Natural killer cell (primary cell): ENCODE data around the gene RNASEH2C. TPM values are rescaled to one million over a fixed set of nuclear protein-coding genes. Genes with fewer than 3 reads are reported as not detected.

ENCODE experiments used
- ATAC-seq, 3 donors: fragments of 150-1000 bp in 2 of 3; fragments of 200-7000 bp in 1 of 3; cut with Tn5 transposase; 1 replicate in 1 of 3; 2 replicates in 2 of 3; pipeline ENCODE4 v1.10.0; 2021; ENCODE audit warnings: mild to moderate bottlenecking in 2 of 3, moderate library complexity in 2 of 3
- DNase-seq, 2 donors: peaks; one replicate each; pipeline versions ENCODE4 v3.0.0 to v3.0.0-alpha.2; 2013 to 2021; ENCODE audit warnings: mixed read lengths in 1 of 2
- H3K27ac ChIP-seq: one replicate; pipeline ENCODE4 v1.5.1; 2013; ENCODE audit warnings: mild to moderate bottlenecking, low read length
- H3K27me3 ChIP-seq: one replicate; pipeline ENCODE4 v1.6.1; 2013; ENCODE audit warnings: low read length; ENCODE audit not compliant: control insufficient read depth, insufficient read depth
- H3K36me3 ChIP-seq: one replicate; pipeline ENCODE4 v1.6.1; 2013; ENCODE audit warnings: low read length; ENCODE audit not compliant: control insufficient read depth, insufficient read depth
- H3K4me1 ChIP-seq: one replicate; pipeline ENCODE4 v1.6.1; 2013; ENCODE audit warnings: low read length; ENCODE audit not compliant: control insufficient read depth, insufficient read depth
- H3K4me3 ChIP-seq: one replicate; pipeline ENCODE4 v1.5.1; 2013; ENCODE audit warnings: low read length
- H3K9me3 ChIP-seq: one replicate; pipeline ENCODE4 v1.6.1; 2013; ENCODE audit warnings: low read length; ENCODE audit not compliant: control insufficient read depth, insufficient read depth
- H3K27ac Mint-ChIP-seq, 2 donors: one replicate each; pipeline ENCODE4 v1.8.0; 2022; ENCODE audit warnings: mild to moderate bottlenecking in 2 of 2, mixed read lengths in 2 of 2, moderate library complexity in 1 of 2
- H3K27me3 Mint-ChIP-seq, 2 donors: one replicate each; pipeline ENCODE4 v1.8.0; 2022; ENCODE audit warnings: low read depth in 2 of 2, mixed read lengths in 2 of 2
- H3K36me3 Mint-ChIP-seq: one replicate; pipeline ENCODE4 v1.8.0; 2022; ENCODE audit warnings: mixed read lengths
- H3K4me1 Mint-ChIP-seq, 2 donors: one replicate each; pipeline ENCODE4 v1.8.0; 2022; ENCODE audit warnings: mixed read lengths in 2 of 2
- H3K4me3 Mint-ChIP-seq: one replicate; pipeline ENCODE4 v1.8.0; 2022; ENCODE audit warnings: mild to moderate bottlenecking, moderate library complexity, mixed read lengths
- H3K9me3 Mint-ChIP-seq, 2 donors: one replicate each; pipeline ENCODE4 v1.8.0; 2022; ENCODE audit warnings: mixed read lengths in 2 of 2
- WGBS: methylation state at CpG from one replicate; pipeline ENCODE4 v1.1.7; 2013; ENCODE audit warnings: missing lambda C conversion rate; ENCODE audit not compliant: insufficient coverage; 5-methylcytosine and 5-hydroxymethylcytosine counted together
- intact Hi-C: fragments of 100-400 bp; cut with micrococcal nuclease; formaldehyde crosslinking; loops from one replicate; pipeline ENCODE4 v1.14.2; 2022
- total RNA-seq, 4 donors: library from RNA; stranded (reverse); fragments of 120-200 nt in 1 of 4; gene quantifications; one replicate each; pipeline versions ENCODE4 v1.2.3 to v1.2.4, GENCODE V29; 2013 to 2022
- TF ChIP-seq, protein P1 (sequence below): fragments of 200-600 bp; IDR thresholded peaks from one replicate; pipeline ENCODE4 v1.8.0; 2022; ENCODE audit warnings: antibody characterized with exemption

RNASEH2C gene
- total RNA-seq, 3 donors from 2014 or later (not counting 1 experiment from before 2014, with no cell fraction given): 34.6 to 45.6 (median 38.5) TPM

DNA sequence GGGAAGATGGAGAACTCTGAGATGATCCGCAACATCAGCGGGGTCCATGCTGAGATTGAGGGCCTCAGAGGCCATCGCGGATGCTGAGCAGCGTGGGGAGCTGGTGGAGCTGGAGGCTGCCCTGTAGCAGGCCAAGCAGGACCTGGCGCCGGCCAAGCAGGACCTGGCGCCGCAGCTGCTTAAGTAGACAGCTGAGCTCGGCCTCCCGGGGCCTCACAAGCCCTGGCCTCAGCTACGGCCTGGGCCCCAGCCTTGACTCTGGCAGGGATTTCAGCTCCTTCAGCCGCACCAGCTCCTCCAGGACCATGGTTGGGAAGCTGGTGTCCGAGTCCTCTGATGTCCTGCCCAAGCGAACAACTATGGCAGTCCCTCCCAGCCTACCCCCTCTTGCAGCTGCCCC, 7.3 kb upstream of the RNASEH2C start:
- Mint-ChIP-seq H3K36me3 (no peaks in the 10 kb centered on the region), H3K4me3 (no peak overlapping the region), H3K9me3 (no peaks in the 10 kb centered on the region), H3K27me3 (peaks cover 8 to 13% of the 10 kb centered on the region in 2 donors), H3K27ac (no peak overlapping the region), H3K4me1 (no peaks in the 10 kb centered on the region)
- no peak for DNase-seq
- H3K36me3 ChIP-seq: no peaks in the 10 kb centered on the region
- intact Hi-C loops: no loop called here
- no peaks in the 10 kb centered on the region for H3K9me3 ChIP-seq
- no peak for ATAC-seq
- no peaks in the 10 kb centered on the region for H3K4me1 ChIP-seq
- H3K4me3 ChIP-seq: no peak overlapping the region
- H3K27me3 ChIP-seq: peaks cover 2% of the 10 kb centered on the region
- no peak overlapping the region for H3K27ac ChIP-seq
- whole genome bisulfite sequencing: 89% methylated on average over 15 of the region's 15 CpGs
- TF ChIP-seq, protein P1, sequence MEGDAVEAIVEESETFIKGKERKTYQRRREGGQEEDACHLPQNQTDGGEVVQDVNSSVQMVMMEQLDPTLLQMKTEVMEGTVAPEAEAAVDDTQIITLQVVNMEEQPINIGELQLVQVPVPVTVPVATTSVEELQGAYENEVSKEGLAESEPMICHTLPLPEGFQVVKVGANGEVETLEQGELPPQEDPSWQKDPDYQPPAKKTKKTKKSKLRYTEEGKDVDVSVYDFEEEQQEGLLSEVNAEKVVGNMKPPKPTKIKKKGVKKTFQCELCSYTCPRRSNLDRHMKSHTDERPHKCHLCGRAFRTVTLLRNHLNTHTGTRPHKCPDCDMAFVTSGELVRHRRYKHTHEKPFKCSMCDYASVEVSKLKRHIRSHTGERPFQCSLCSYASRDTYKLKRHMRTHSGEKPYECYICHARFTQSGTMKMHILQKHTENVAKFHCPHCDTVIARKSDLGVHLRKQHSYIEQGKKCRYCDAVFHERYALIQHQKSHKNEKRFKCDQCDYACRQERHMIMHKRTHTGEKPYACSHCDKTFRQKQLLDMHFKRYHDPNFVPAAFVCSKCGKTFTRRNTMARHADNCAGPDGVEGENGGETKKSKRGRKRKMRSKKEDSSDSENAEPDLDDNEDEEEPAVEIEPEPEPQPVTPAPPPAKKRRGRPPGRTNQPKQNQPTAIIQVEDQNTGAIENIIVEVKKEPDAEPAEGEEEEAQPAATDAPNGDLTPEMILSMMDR: no peak

DNA sequence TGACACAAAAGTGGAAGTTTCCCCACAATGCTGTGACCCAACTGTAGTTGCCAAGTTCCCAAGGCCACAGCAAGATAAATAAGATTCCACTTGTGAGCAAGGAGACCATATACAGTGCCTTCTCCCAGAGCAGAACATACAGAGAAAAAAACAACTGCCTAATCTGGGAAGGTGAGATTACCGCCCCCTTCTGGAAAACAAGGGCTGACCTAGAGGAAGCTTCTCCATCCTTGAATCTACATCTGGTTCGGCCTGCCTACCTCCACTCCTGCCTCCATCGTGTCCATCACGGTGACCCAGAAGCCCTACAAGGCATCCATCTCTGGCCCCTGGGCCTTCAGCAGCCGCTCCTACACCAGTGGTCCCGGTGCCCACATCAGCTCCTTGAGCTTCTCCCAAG, 6.1 kb upstream of the RNASEH2C start:
- intact Hi-C loops: no loop called here
- H3K4me1 ChIP-seq: no peaks in the 10 kb centered on the region
- TF ChIP-seq, protein P1: no peak
- Mint-ChIP-seq H3K27me3 (peaks cover 1 to 5% of the 10 kb centered on the region in 2 donors), H3K4me1 (no peaks in the 10 kb centered on the region), H3K4me3 (no peak overlapping the region), H3K9me3 (no peaks in the 10 kb centered on the region), H3K36me3 (no peaks in the 10 kb centered on the region), H3K27ac (no peak overlapping the region)
- 73% methylated on average over 6 of the region's 6 CpGs for WGBS
- no peaks in the 10 kb centered on the region for H3K27me3 ChIP-seq
- H3K9me3 ChIP-seq: no peaks in the 10 kb centered on the region
- no peak for DNase-seq
- H3K27ac ChIP-seq: no peak overlapping the region
- no peak for ATAC-seq
- no peaks in the 10 kb centered on the region for H3K36me3 ChIP-seq
- H3K4me3 ChIP-seq: no peak overlapping the region

DNA sequence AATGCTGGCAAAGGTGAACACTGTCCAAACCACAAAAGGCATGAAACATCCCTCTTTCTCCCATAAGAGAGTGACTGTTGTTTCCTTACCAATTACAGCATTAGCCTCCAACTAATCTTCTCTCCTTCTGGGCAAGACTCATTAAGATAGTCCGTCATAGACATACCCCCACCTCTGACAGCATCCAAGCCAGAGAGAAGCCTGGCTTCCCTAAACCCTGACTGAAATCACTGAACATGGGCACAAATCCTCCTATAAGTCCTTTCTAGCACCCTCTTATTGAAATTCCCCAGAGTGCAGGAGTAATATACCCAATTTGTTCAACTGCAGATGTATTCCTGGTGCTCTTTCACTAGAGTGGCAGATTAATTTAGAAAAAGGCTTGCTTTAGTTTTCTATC, 1.7 kb upstream of the RNASEH2C start:
- Mint-ChIP-seq H3K27me3 (peaks cover 0 to 4% of the 10 kb centered on the region in 2 donors), H3K9me3 (no peaks in the 10 kb centered on the region), H3K4me3 (no peak overlapping the region), H3K36me3 (no peaks in the 10 kb centered on the region), H3K4me1 (peaks cover 6 to 25% of the 10 kb centered on the region in 2 donors), H3K27ac (no peak overlapping the region)
- H3K27ac ChIP-seq: no peak overlapping the region
- no peaks in the 10 kb centered on the region for H3K9me3 ChIP-seq
- H3K27me3 ChIP-seq: no peaks in the 10 kb centered on the region
- WGBS: 95% methylated on average over 1 of the region's 1 CpG
- intact Hi-C loops: no loop called here
- ATAC-seq (no peak), DNase-seq (no peak)
- peaks cover 22% of the 10 kb centered on the region for H3K36me3 ChIP-seq
- TF ChIP-seq, protein P1: no peak
- H3K4me1 ChIP-seq: peaks cover 23% of the 10 kb centered on the region
- H3K4me3 ChIP-seq: no peak overlapping the region

DNA sequence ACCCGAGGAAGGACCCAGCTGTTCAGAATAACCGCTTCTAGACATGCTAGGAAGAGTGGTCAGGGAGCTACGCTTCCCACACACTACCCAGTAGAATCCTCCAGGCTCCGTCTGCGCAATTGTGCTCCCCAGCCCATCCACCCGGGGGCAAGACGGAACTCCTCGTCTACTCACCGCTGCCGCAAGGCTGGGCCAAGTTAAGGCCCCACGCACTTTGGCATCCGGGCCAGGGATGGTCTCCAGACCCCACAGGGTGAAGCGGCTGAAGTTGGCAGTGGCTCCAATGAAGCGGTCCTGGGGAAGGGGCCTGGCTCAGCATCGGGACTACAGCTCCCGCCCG, 757 bp downstream of the RNASEH2C start:
- intact Hi-C loops: loop anchor here (1.0 kb wide), 1 partner anchor 8 kb away; the partner anchor contains the start of gene KAT5
- H3K4me1 ChIP-seq: peaks cover 23% of the 10 kb centered on the region
- peak overlapping the region; percentile 82 for H3K4me3 ChIP-seq
- H3K4me3 Mint-ChIP-seq: peak overlapping the region; percentile 94
- peaks cover 6 to 27% of the 10 kb centered on the region in 2 donors for H3K4me1 Mint-ChIP-seq
- no peaks in the 10 kb centered on the region for H3K27me3 Mint-ChIP-seq
- H3K36me3 ChIP-seq: peaks cover 43% of the 10 kb centered on the region
- H3K9me3 Mint-ChIP-seq: no peaks in the 10 kb centered on the region
- no peaks in the 10 kb centered on the region for H3K36me3 Mint-ChIP-seq
- DNase-seq (peak in 1 of 2 donors; percentile 38), ATAC-seq (peak in 1 of 3 donors; percentile 2)
- peak overlapping the region; percentile 78 to 90 for H3K27ac Mint-ChIP-seq
- H3K9me3 ChIP-seq: no peaks in the 10 kb centered on the region
- no peaks in the 10 kb centered on the region for H3K27me3 ChIP-seq
- TF ChIP-seq, protein P1: no peak
- peak overlapping the region; percentile 66 for H3K27ac ChIP-seq
- 8% methylated on average over 17 of the region's 17 CpGs for WGBS
